PC-3 (cell line): ENCODE results near the gene PKP2. TPM values are rescaled to one million over a fixed set of nuclear protein-coding genes. Genes with fewer than 3 reads are reported as not detected.

Experiments
- ATAC-seq: fragments of 200-7000 bp; cut with Tn5 transposase; 2 replicates; pipeline ENCODE4 v1.9.1; 2020; ENCODE audit warnings: mild to moderate bottlenecking, moderate library complexity
- BruUV-seq: library from RNA; stranded (reverse); fragments of 400-500 nt; replicated peaks from 2 replicates; lab custom pipeline; 2021; lab: Mats Ljungman, UMichigan
- CTCF ChIA-PET: fragments of 300-600 bp; sonication (Branson Sonifier 250); formaldehyde crosslinking; loops from one replicate; lab custom pipeline; 2022; ENCODE audit warnings: antibody characterized with exemption; lab: Charles Lee
- POLR2A ChIA-PET: fragments of 300-600 bp; sonication (Branson Sonifier 250); formaldehyde crosslinking; loops from one replicate; lab custom pipeline; 2022; ENCODE audit warnings: antibody characterized with exemption; ENCODE audit not compliant: unreplicated experiment; lab: Charles Lee
- DNase-seq: peaks from one replicate; pipeline ENCODE4 v3.0.0-alpha.2; 2015
- H2AFZ ChIP-seq: fragments of 300-600 bp; sonication (generic); 2 replicates; pipeline ENCODE4 v1.6.0; 2016; ENCODE audit warnings: antibody characterized with exemption, low read length
- H3F3A ChIP-seq: fragments of 300-600 bp; sonication (generic); one replicate; pipeline ENCODE4 v1.6.0; 2017; ENCODE audit warnings: antibody characterized with exemption, low read length, control low read depth, mild to moderate bottlenecking; ENCODE audit not compliant: unreplicated experiment
- H3K27ac ChIP-seq: fragments of 300-600 bp; sonication (generic); 2 replicates; pipeline ENCODE4 v1.5.1; 2016; ENCODE audit warnings: mild to moderate bottlenecking, low read length
- H3K27me3 ChIP-seq: fragments of 300-600 bp; sonication (generic); 2 replicates; pipeline ENCODE4 v1.6.1; 2016; ENCODE audit warnings: low read length, mixed read lengths
- H3K36me3 ChIP-seq: fragments of 300-600 bp; sonication (generic); 2 replicates; pipeline ENCODE4 v1.6.1; 2016; ENCODE audit warnings: low read depth, mixed run types, low read length, mixed read lengths
- H3K4me1 ChIP-seq: fragments of 300-600 bp; sonication (generic); 2 replicates; pipeline ENCODE4 v1.5.1; 2016; ENCODE audit warnings: low read length; ENCODE audit not compliant: insufficient read depth
- H3K4me2 ChIP-seq: fragments of 300-600 bp; sonication (generic); 2 replicates; pipeline ENCODE4 v1.6.0; 2016; ENCODE audit warnings: low read length
- H3K4me3 ChIP-seq: fragments of 300-600 bp; sonication (generic); 2 replicates; pipeline ENCODE4 v1.5.1; 2016; ENCODE audit warnings: mild to moderate bottlenecking, low read length, mixed read lengths
- H3K79me2 ChIP-seq: fragments of 300-600 bp; sonication (generic); 2 replicates; pipeline ENCODE4 v1.6.1; 2017; ENCODE audit warnings: low read length, mixed read lengths
- H3K9ac ChIP-seq: fragments of 300-600 bp; sonication (generic); 2 replicates; pipeline ENCODE4 v1.6.0; 2016; ENCODE audit warnings: mild to moderate bottlenecking, low read length
- H3K9me2 ChIP-seq: fragments of 300-600 bp; sonication (generic); replicated peaks from 2 replicates; pipeline ENCODE4 v1.6.1; 2016; ENCODE audit warnings: mixed run types, low read length, mixed read lengths
- H3K9me3 ChIP-seq: fragments of 300-600 bp; sonication (generic); 2 replicates; pipeline ENCODE4 v1.6.1; 2016; ENCODE audit warnings: low read length, mixed read lengths
- H4K20me1 ChIP-seq: fragments of 300-600 bp; sonication (generic); 2 replicates; pipeline ENCODE4 v1.6.1; 2016; ENCODE audit warnings: low read length, mixed read lengths
- CTCF ChIP-seq: fragments of 300-600 bp; sonication (generic); conservative IDR thresholded peaks from 2 replicates; pipeline ENCODE4 v1.5.1; 2017; ENCODE audit warnings: antibody characterized with exemption, low read depth, mild to moderate bottlenecking, low read length
- EZH2 ChIP-seq: fragments of 300-600 bp; sonication (generic); IDR thresholded peaks from one replicate; pipeline ENCODE4 v1.6.1; 2017; ENCODE audit warnings: antibody characterized with exemption, mild to moderate bottlenecking, low read length; ENCODE audit not compliant: unreplicated experiment
- EZH2phosphoT487 ChIP-seq: fragments of 300-600 bp; sonication (generic); IDR thresholded peaks from 2 replicates; pipeline ENCODE4 v1.6.1; 2018; ENCODE audit warnings: mild to moderate bottlenecking, antibody characterized with exemption, low read length, borderline replicate concordance
- intact Hi-C: fragments of 100-400 bp; cut with micrococcal nuclease; formaldehyde crosslinking; loops from 2 replicates; pipeline ENCODE4 v1.9.0; 2023
- total RNA-seq: library from RNA; depleted of rRNA; stranded (reverse); fragments of >200 nt; gene quantifications from 2 replicates; pipeline ENCODE4 v1.2.3, GENCODE V29; 2014

Gene PKP2
- total RNA-seq, 1 experiment from 2014 or later, result 12.7 TPM

DNA sequence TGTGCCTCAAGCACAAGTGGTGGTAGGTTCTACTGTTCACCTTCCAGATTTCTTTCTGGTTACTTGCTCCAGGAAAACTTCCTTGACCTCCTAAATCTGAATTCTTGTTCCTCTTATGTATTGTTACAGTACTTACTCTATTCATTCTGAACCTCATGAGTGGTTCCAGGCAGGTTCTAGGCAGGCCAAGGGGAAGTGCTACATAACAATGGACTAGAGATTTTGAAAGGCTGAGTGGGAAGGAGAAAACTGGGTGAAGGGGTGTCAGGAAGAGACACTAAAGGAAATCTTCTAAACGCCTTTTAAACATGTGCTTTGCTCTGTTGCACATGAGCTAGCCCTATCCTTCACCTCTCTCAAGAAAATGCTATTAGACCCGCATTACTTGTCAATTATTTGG lies 142.5 kb downstream of the PKP2 start:
- DNase-seq (peak; percentile 35), ATAC-seq (no peak)
- H3K9me3 ChIP-seq, result no peaks in the 10 kb centered on the region
- peaks cover 34% of the 10 kb centered on the region for H3K79me2 ChIP-seq
- no TSS peak for BruUV-seq
- intact Hi-C loops, result loop anchor here (2.0 to 10.0 kb wide), 3 partner anchors 75 to 1099 kb away; partner anchors contain the start of genes DNM1L and ETFBKMT
- no peaks in the 10 kb centered on the region for H3K9me2 ChIP-seq
- no peaks in the 10 kb centered on the region for H3K27me3 ChIP-seq
- peak overlapping the region; percentile 85 for H3K27ac ChIP-seq
- ChIA-PET POLR2A (no interaction called here), CTCF (no interaction called here)
- H4K20me1 ChIP-seq, result no peaks in the 10 kb centered on the region; the same call in 1 of the 2 replicates
- TF ChIP-seq EZH2 (no peak), CTCF (no peak), EZH2phosphoT487 (no peak)
- H2AFZ ChIP-seq, result no peak overlapping the region
- peak overlapping the region; percentile 94 for H3K4me2 ChIP-seq
- peak overlapping the region; percentile 93 for H3K4me3 ChIP-seq
- no peaks in the 10 kb centered on the region for H3F3A ChIP-seq
- H3K4me1 ChIP-seq, result peaks cover 22% of the 10 kb centered on the region
- peak overlapping the region; percentile 97 for H3K9ac ChIP-seq
- H3K36me3 ChIP-seq, result peaks cover 23% of the 10 kb centered on the region

- Histone ChIP-seq H3K36me3 (peaks cover 25% of the 10 kb centered on the region), H3K9me3 (no peaks in the 10 kb centered on the region), H3K27me3 (no peaks in the 10 kb centered on the region), H3K9me2 (no peaks in the 10 kb centered on the region), H3K79me2 (peaks cover 34% of the 10 kb centered on the region), H4K20me1 (no peaks in the 10 kb centered on the region; the same call in 1 of the 2 replicates), H3F3A (no peaks in the 10 kb centered on the region), H3K4me1 (peaks cover 22% of the 10 kb centered on the region), H2AFZ (no peak overlapping the region), H3K27ac (peak overlapping the region; percentile 85), H3K9ac (peak overlapping the region; percentile 97), H3K4me3 (peak overlapping the region; percentile 93), H3K4me2 (peak overlapping the region; percentile 94)
- DNase-seq (no peak), ATAC-seq (no peak)
- intact Hi-C loops, result loop anchor here (2.0 to 10.0 kb wide), 3 partner anchors 75 to 1099 kb away; partner anchors contain the start of genes DNM1L and ETFBKMT
- no TSS peak for BruUV-seq
- POLR2A ChIA-PET, result no interaction called here
- TF ChIP-seq CTCF (no peak), EZH2phosphoT487 (no peak), EZH2 (no peak)
- CTCF ChIA-PET, result no interaction called here
Observed at GRCh38 chr12:32753605-32754004, 143.0 kb downstream of the PKP2 start.

GRCh38 chr12:32743264-32743663 lies 153.3 kb downstream of the PKP2 start:
- H3K79me2 ChIP-seq, result no peaks in the 10 kb centered on the region
- no peak overlapping the region for H3K4me3 ChIP-seq
- no peak overlapping the region for H2AFZ ChIP-seq
- H3K4me1 ChIP-seq, result no peaks in the 10 kb centered on the region
- no TSS peak for BruUV-seq
- ChIA-PET POLR2A (no interaction called here), CTCF (no interaction called here)
- peaks cover 58% of the 10 kb centered on the region for H3K36me3 ChIP-seq
- no peak for DNase-seq
- no peaks in the 10 kb centered on the region for H3F3A ChIP-seq
- H3K9me3 ChIP-seq, result no peaks in the 10 kb centered on the region
- ATAC-seq, result no peak
- no peak overlapping the region for H3K27ac ChIP-seq
- H3K27me3 ChIP-seq, result no peaks in the 10 kb centered on the region
- no peaks in the 10 kb centered on the region for H3K9me2 ChIP-seq
- intact Hi-C loops, result no loop called here
- H3K4me2 ChIP-seq, result no peak overlapping the region
- no peak for TF ChIP-seq EZH2
- TF ChIP-seq EZH2phosphoT487, result no peak
- no peak for TF ChIP-seq CTCF
- no peaks in the 10 kb centered on the region for H4K20me1 ChIP-seq
- H3K9ac ChIP-seq, result no peak overlapping the region
